A673 (cell line): Measurements from ENCODE around the gene SETD9.

ENCODE experiments used
- EZH2 ChIP-seq: fragments of 200-600 bp; sonication (generic); IDR thresholded peaks from 2 replicates; pipeline ENCODE4 v1.6.1; 2017; ENCODE audit warnings: borderline replicate concordance, low read depth, mild to moderate bottlenecking, mixed read lengths, antibody characterized with exemption, low read length; ENCODE audit not compliant: poor library complexity, severe bottlenecking
- TF ChIP-seq, protein P1 (sequence below): fragments of 300-800, 200-600 bp; sonication (generic); conservative IDR thresholded peaks from 2 replicates; pipeline ENCODE4 v1.5.1; 2017; ENCODE audit warnings: low read depth, mild to moderate bottlenecking, antibody characterized with exemption, low read length, moderate library complexity, mixed read lengths

GRCh38 chr5:56893251-56893951, 16.0 kb upstream of the SETD9 start:
- TF ChIP-seq, protein P1, sequence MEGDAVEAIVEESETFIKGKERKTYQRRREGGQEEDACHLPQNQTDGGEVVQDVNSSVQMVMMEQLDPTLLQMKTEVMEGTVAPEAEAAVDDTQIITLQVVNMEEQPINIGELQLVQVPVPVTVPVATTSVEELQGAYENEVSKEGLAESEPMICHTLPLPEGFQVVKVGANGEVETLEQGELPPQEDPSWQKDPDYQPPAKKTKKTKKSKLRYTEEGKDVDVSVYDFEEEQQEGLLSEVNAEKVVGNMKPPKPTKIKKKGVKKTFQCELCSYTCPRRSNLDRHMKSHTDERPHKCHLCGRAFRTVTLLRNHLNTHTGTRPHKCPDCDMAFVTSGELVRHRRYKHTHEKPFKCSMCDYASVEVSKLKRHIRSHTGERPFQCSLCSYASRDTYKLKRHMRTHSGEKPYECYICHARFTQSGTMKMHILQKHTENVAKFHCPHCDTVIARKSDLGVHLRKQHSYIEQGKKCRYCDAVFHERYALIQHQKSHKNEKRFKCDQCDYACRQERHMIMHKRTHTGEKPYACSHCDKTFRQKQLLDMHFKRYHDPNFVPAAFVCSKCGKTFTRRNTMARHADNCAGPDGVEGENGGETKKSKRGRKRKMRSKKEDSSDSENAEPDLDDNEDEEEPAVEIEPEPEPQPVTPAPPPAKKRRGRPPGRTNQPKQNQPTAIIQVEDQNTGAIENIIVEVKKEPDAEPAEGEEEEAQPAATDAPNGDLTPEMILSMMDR: no peak
- no peak for TF ChIP-seq EZH2
